HCT116 (cell line): ENCODE data around the gene AEBP2. TPM values are rescaled to one million over a fixed set of nuclear protein-coding genes. Genes with fewer than 3 reads are reported as not detected.

ENCODE experiments used
- ATAC-seq: fragments of 200-7000 bp; cut with Tn5 transposase; 2 replicates; pipeline ENCODE4 v1.9.1; 2020; ENCODE audit warnings: mild to moderate bottlenecking, moderate library complexity
- BruUV-seq: library from RNA; stranded (reverse); fragments of 400-500 nt; replicated peaks from 2 replicates; lab custom pipeline; 2021; lab: Mats Ljungman, UMichigan
- CTCF ChIA-PET: fragments of 300-600 bp; sonication (Branson Sonifier 250); formaldehyde crosslinking; loops from one replicate; lab custom pipeline; 2021; ENCODE audit warnings: antibody characterized with exemption; lab: Charles Lee
- POLR2A ChIA-PET: fragments of 300-600, 350-600 bp; sonication (Branson Sonifier 250); formaldehyde crosslinking; loops from one replicate; lab custom pipeline; 2021; ENCODE audit warnings: antibody characterized with exemption; lab: Charles Lee
- RAD21 ChIA-PET, 2 experiments: fragments of 300-600 bp; sonication (Branson Sonifier 250); formaldehyde crosslinking; loops; one replicate each; lab custom pipeline; 2023; ENCODE audit warnings: low total read pairs in 2 of 2; ENCODE audit not compliant: uncharacterized antibody in 2 of 2, unreplicated experiment in 2 of 2, low non-redundant PET in 1 of 2; lab: Charles Lee
- DNase-seq: peaks from one replicate; pipeline ENCODE4 v3.0.0-alpha.2; 2010; ENCODE audit warnings: low read depth, low spot score
- H2AFZ ChIP-seq: fragments of 200-600 bp; shearing (Covaris generic), sonication (generic); 2 replicates; pipeline ENCODE4 v1.6.1; 2017; ENCODE audit warnings: low read depth, mixed run types, mixed read lengths, antibody characterized with exemption, low read length; ENCODE audit not compliant: poor library complexity, severe bottlenecking
- H3K27ac ChIP-seq: 2 replicates; pipeline ENCODE4 v1.5.1; 2012; ENCODE audit warnings: low read depth, low read length
- H3K27me3 ChIP-seq: fragments of 200-600 bp; sonication (generic); 2 replicates; pipeline ENCODE4 v1.6.1; 2016; ENCODE audit warnings: mixed run types, low read length, mixed read lengths; ENCODE audit not compliant: insufficient read depth
- H3K36me3 ChIP-seq, 2 experiments: fragments of 200-500 bp in 1 of 2; fragments of 200-600 bp in 1 of 2; sonication (Bioruptor generic) in 1 of 2; sonication (generic) in 1 of 2; 2 replicates each; pipeline versions ENCODE4 v1.5.1 to v1.6.1; 2014 to 2016; ENCODE audit warnings: low read length in 2 of 2, inconsistent platforms in 1 of 2, mixed read lengths in 1 of 2, mixed run types in 1 of 2; ENCODE audit not compliant: insufficient read depth in 2 of 2, control insufficient read depth in 1 of 2
- H3K4me1 ChIP-seq, 2 experiments: fragments of 200-600 bp in 1 of 2; sonication (generic) in 1 of 2; 2 replicates each; pipeline versions ENCODE4 v1.5.1 to v1.6.1; 2012 to 2017; ENCODE audit warnings: low read length in 2 of 2, inconsistent platforms in 1 of 2, mild to moderate bottlenecking in 1 of 2, mixed read lengths in 1 of 2, mixed run types in 1 of 2, moderate library complexity in 1 of 2; ENCODE audit not compliant: insufficient read depth in 2 of 2, control insufficient read depth in 1 of 2
- H3K4me2 ChIP-seq: fragments of 200-600 bp; sonication (generic); 2 replicates; pipeline ENCODE4 v1.6.1; 2017; ENCODE audit warnings: mixed run types, low read length, mixed read lengths
- H3K4me3 ChIP-seq, 2 experiments: fragments of 200-600 bp in 1 of 2; sonication (generic) in 1 of 2; replicated peaks in 1 of 2; 2 replicates each; pipeline ENCODE4 v1.5.1; 2011 to 2016; ENCODE audit warnings: low read length in 2 of 2, control low read depth in 1 of 2, low read depth in 1 of 2, mild to moderate bottlenecking in 1 of 2, mixed read lengths in 1 of 2, mixed run types in 1 of 2
- H3K79me2 ChIP-seq: fragments of 200-600 bp; sonication (generic); 2 replicates; pipeline ENCODE4 v1.6.1; 2017; ENCODE audit warnings: mild to moderate bottlenecking, mixed run types, low read length, moderate library complexity, mixed read lengths; ENCODE audit not compliant: insufficient read depth
- H3K9ac ChIP-seq: fragments of 200-600 bp; sonication (generic); 2 replicates; pipeline ENCODE4 v1.6.1; 2016; ENCODE audit warnings: low read length, mixed read lengths
- H3K9me2 ChIP-seq: fragments of 200-600 bp; sonication (generic), shearing (Covaris generic); 2 replicates; pipeline ENCODE4 v1.6.1; 2017; ENCODE audit warnings: mixed run types, mild to moderate bottlenecking, moderate library complexity; ENCODE audit not compliant: insufficient read depth
- H3K9me3 ChIP-seq, 2 experiments: fragments of 200-500 bp in 1 of 2; fragments of 200-600 bp in 1 of 2; sonication (Bioruptor generic) in 1 of 2; sonication (generic) in 1 of 2; 2 replicates each; pipeline ENCODE4 v1.6.1; 2014 to 2017; ENCODE audit warnings: low read length in 2 of 2, mixed read lengths in 2 of 2, inconsistent platforms in 1 of 2, low read depth in 1 of 2, mild to moderate bottlenecking in 1 of 2, mixed run types in 1 of 2, moderate library complexity in 1 of 2; ENCODE audit not compliant: control insufficient read depth in 1 of 2, insufficient read depth in 1 of 2
- H4K20me1 ChIP-seq: fragments of 200-600 bp; sonication (generic), shearing (Covaris generic); 2 replicates; pipeline ENCODE4 v1.6.1; 2017; ENCODE audit warnings: mixed run types, mild to moderate bottlenecking, moderate library complexity; ENCODE audit not compliant: insufficient read depth
- ATF3 ChIP-seq: IDR thresholded peaks from 2 replicates; pipeline ENCODE4 v1.6.1; 2012
- CBX3 ChIP-seq: IDR thresholded peaks from 2 replicates; pipeline ENCODE4 v1.6.1; 2012; ENCODE audit warnings: low read depth
- CEBPB ChIP-seq: IDR thresholded peaks from 2 replicates; pipeline ENCODE4 v1.6.1; 2012; ENCODE audit warnings: low read depth
- ELF1 ChIP-seq: IDR thresholded peaks from 2 replicates; pipeline ENCODE4 v1.6.1; 2012; ENCODE audit warnings: low read depth, borderline replicate concordance
- EZH2 ChIP-seq: fragments of 200-600 bp; sonication (generic); IDR thresholded peaks from 2 replicates; pipeline ENCODE4 v1.6.1; 2017; ENCODE audit warnings: antibody characterized with exemption, mixed run types
- JUND ChIP-seq: IDR thresholded peaks from 2 replicates; pipeline ENCODE4 v1.6.1; 2012
- MAX ChIP-seq: IDR thresholded peaks from 2 replicates; pipeline ENCODE4 v1.6.1; 2012
- POLR2A ChIP-seq: IDR thresholded peaks from 2 replicates; pipeline ENCODE4 v1.7.0; 2011; ENCODE audit warnings: borderline replicate concordance; ENCODE audit not compliant: insufficient read depth, insufficient read length; ENCODE audit errors: extremely low read depth
- POLR2AphosphoS5 ChIP-seq: IDR thresholded peaks from 2 replicates; pipeline ENCODE4 v1.6.1; 2011; ENCODE audit warnings: mild to moderate bottlenecking, low read depth, low read length, moderate library complexity
- RAD21 ChIP-seq: IDR thresholded peaks from 2 replicates; pipeline ENCODE4 v1.6.1; 2012; ENCODE audit warnings: low read depth, mild to moderate bottlenecking
- REST ChIP-seq: IDR thresholded peaks from 2 replicates; pipeline ENCODE4 v1.6.1; 2012; ENCODE audit warnings: low read depth
- SIN3A ChIP-seq: IDR thresholded peaks from 2 replicates; pipeline ENCODE4 v1.6.1; 2012; ENCODE audit warnings: low read depth
- SP1 ChIP-seq: IDR thresholded peaks from 2 replicates; pipeline ENCODE4 v1.6.1; 2012; ENCODE audit warnings: low read depth
- SRF ChIP-seq: IDR thresholded peaks from 2 replicates; pipeline ENCODE4 v1.6.1; 2012; ENCODE audit warnings: low read depth
- YY1 ChIP-seq: IDR thresholded peaks from 2 replicates; pipeline ENCODE4 v1.6.1; 2011; ENCODE audit warnings: low read length, low read depth, moderate library complexity, mild to moderate bottlenecking; ENCODE audit not compliant: insufficient replicate concordance; ENCODE audit errors: extremely low read depth
- ZFX ChIP-seq: fragments of 450-650 bp; IDR thresholded peaks from 2 replicates; pipeline ENCODE4 v1.6.1; 2017
- ZNF274 ChIP-seq: fragments of 200-500 bp; sonication (Bioruptor generic); IDR thresholded peaks from 2 replicates; pipeline ENCODE4 v1.6.1; 2014; ENCODE audit warnings: mild to moderate bottlenecking, low read depth, low read length, inconsistent platforms
- intact Hi-C: fragments of 100-400 bp; cut with micrococcal nuclease; formaldehyde crosslinking; loops from 2 replicates; pipeline ENCODE4 v1.10.0; 2022
- total RNA-seq: library from RNA; stranded (reverse); gene quantifications from one replicate; pipeline ENCODE4 v1.2.1, GENCODE V29; 2021; ENCODE audit not compliant: unreplicated experiment

The AEBP2 gene
- total RNA-seq, 1 experiment from 2014 or later = 44.6 TPM

GRCh38 chr12:19434538-19434937 lies 4.8 kb upstream of the AEBP2 start:
- Histone ChIP-seq H3K36me3 (no peaks in the 10 kb centered on the region), H3K4me1 (peaks cover 11% of the 10 kb centered on the region in 2 experiments; a peak in 3 of 4 replicates), H3K4me2 (no peak overlapping the region), H3K9ac (no peak overlapping the region), H3K4me3 (no peak overlapping the region), H3K79me2 (no peaks in the 10 kb centered on the region; the same call in 1 of the 2 replicates), H3K9me3 (no peaks in the 10 kb centered on the region), H3K9me2 (no peaks in the 10 kb centered on the region), H3K27me3 (no peaks in the 10 kb centered on the region), H2AFZ (no peak overlapping the region), H3K27ac (no peak overlapping the region), H4K20me1 (no peaks in the 10 kb centered on the region)
- TF ChIP-seq POLR2AphosphoS5 = no peak
- no peak for TF ChIP-seq RAD21
- no peak for TF ChIP-seq CEBPB
- BruUV-seq = no TSS peak
- intact Hi-C loops = no loop called here
- ChIA-PET CTCF (no interaction called here), POLR2A (no interaction called here), RAD21 (no interaction called here)
- DNase-seq (no peak), ATAC-seq (no peak)

GRCh38 chr12:19435831-19436497 lies 3.3 kb upstream of the AEBP2 start:
- Histone ChIP-seq H2AFZ (no peak overlapping the region), H3K27me3 (no peaks in the 10 kb centered on the region), H4K20me1 (no peaks in the 10 kb centered on the region), H3K27ac (no peak overlapping the region), H3K4me1 (peaks cover 11 to 13% of the 10 kb centered on the region in 2 experiments; a peak in 3 of 4 replicates), H3K4me2 (no peak overlapping the region), H3K36me3 (no peaks in the 10 kb centered on the region), H3K9me3 (no peaks in the 10 kb centered on the region), H3K4me3 (no peak overlapping the region), H3K79me2 (peaks cover 12% of the 10 kb centered on the region), H3K9me2 (no peaks in the 10 kb centered on the region), H3K9ac (no peak overlapping the region)
- POLR2A ChIA-PET = no interaction called here
- DNase-seq = no peak
- CTCF ChIA-PET = no interaction called here
- intact Hi-C loops = no loop called here
- RAD21 ChIA-PET = no interaction called here
- TF ChIP-seq ELF1 (no peak), REST (no peak), CBX3 (no peak), YY1 (no peak), POLR2A (no peak), CEBPB (no peak), POLR2AphosphoS5 (no peak), SIN3A (no peak), MAX (no peak), JUND (no peak), EZH2 (no peak), ZFX (no peak), RAD21 (no peak), SRF (no peak), ZNF274 (no peak), ATF3 (no peak), SP1 (no peak)
- ATAC-seq = no peak
- no TSS peak for BruUV-seq
